ENCODE data around the gene CRIP2.

Gene CRIP2

DNA sequence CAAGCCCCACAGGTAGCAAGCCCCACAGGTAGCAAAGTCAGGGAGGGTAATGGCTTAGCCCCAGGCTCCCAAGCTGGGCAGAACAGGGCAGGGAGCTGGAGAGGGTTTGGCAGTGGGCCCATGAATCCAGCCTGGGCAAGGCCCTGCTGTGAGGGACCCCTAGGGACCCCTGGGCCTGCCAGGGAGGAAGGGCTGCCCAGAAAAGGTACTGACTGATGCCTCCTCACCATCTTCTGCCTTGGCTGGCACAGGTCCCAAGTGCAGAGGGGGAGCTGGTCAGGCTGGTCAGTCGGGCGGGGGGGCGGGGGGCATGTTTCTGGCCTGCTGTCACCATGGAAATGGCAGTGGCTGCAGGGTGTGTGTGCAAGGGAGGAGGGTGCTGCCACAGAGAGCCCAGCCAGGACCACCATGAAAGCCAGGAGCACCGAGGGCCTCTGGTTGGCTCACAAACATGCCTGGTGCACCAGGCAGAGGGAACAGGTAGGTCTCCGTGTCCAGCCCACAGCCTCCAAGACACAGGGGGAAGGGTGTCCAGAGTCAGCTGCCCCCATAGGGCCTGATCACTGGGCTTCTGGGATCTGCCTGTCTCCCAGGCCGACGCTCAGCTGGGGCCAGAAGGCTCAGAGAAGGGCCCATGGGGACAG, 1.5 kb upstream of the CRIP2 start:
- H3K27ac Mint-ChIP-seq, result peak overlapping the region; percentile 7
- H3K4me1 Mint-ChIP-seq (ENCODE audit: low read depth), result peaks cover 31% of the 10 kb centered on the region

GRCh38 chr14:105473677-105474482, 741 bp upstream of the CRIP2 start:
- Mint-ChIP-seq H3K27ac (no peak overlapping the region), H3K4me1 (ENCODE audit: low read depth) (peaks cover 31% of the 10 kb centered on the region), H3K4me3 (peak overlapping the region; percentile 78), H3K9me3 (peaks cover 9% of the 10 kb centered on the region), H3K36me3 (ENCODE audit: low read depth) (peaks cover 26% of the 10 kb centered on the region), H3K27me3 (peaks cover 50% of the 10 kb centered on the region)
- intact Hi-C loops (cut with micrococcal nuclease), result loop anchor here (2.0 kb wide), 1 partner anchor 17 kb away; the partner anchor contains the start of gene TEDC1

More for the DNA sequence above, 1.5 kb upstream of the CRIP2 start:
- peaks cover 49% of the 10 kb centered on the region for H3K27me3 Mint-ChIP-seq
- intact Hi-C loops (cut with micrococcal nuclease), result no loop called here
- peaks cover 9% of the 10 kb centered on the region for H3K9me3 Mint-ChIP-seq
- peaks cover 33% of the 10 kb centered on the region for H3K36me3 Mint-ChIP-seq (ENCODE audit: low read depth)
- peak overlapping the region; percentile 78 for H3K4me3 Mint-ChIP-seq

DNA sequence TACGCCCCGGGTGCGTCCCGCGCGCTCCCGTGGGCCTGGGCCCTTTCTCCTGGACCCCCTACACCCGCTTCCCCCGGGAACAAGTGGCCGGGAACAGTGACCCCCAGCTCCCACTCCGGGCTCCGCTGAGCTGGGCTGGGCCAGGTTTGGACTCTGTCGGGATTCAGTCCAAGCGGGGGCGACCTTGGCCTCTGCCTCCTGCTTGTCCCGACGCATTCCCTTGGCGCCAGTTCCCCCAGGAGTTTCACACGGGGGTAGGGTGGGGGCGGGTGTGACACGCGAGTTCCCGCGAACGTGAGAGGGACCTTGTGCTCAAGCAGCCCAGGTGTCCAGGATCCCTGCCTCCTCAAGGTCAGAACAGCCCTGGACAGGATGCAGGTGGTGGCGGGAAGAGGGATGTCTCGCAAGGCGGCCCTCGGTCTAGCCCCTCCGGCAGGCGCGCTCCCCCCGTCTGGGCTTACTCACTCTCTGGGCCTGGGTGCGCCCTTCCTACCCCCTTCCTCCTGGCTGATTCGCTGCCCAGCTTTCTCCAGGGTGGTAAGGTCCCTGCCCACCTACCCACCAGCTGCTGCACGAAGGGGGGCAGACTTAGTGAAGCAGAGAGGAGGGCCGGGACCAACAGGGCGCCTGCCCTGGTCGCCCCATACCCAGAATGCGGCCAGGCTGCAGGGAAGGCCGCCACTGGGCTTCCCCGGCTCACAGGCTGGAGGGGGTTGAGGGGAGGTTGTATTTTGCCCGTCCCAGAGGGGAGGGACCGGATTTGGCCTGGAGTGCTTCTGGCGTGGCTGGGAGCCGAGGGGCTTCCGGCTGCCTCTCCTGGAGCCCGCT, 862 bp downstream of the CRIP2 start:
- Mint-ChIP-seq H3K4me1 (ENCODE audit: low read depth) (peaks cover 41% of the 10 kb centered on the region), H3K27me3 (peaks cover 64% of the 10 kb centered on the region), H3K36me3 (ENCODE audit: low read depth) (peaks cover 11% of the 10 kb centered on the region), H3K4me3 (no peak overlapping the region), H3K9me3 (peaks cover 9% of the 10 kb centered on the region), H3K27ac (no peak overlapping the region)
- intact Hi-C loops (cut with micrococcal nuclease), result loop anchor here (2.0 kb wide), 1 partner anchor 15 kb away; the partner anchor contains the start of gene TEDC1

- peaks cover 9% of the 10 kb centered on the region for H3K9me3 Mint-ChIP-seq
- peaks cover 49% of the 10 kb centered on the region for H3K4me1 Mint-ChIP-seq (ENCODE audit: low read depth)
- intact Hi-C loops (cut with micrococcal nuclease), result no loop called here
- H3K4me3 Mint-ChIP-seq, result no peak overlapping the region
- H3K27me3 Mint-ChIP-seq, result peaks cover 68% of the 10 kb centered on the region
- H3K36me3 Mint-ChIP-seq (ENCODE audit: low read depth), result peaks cover 6% of the 10 kb centered on the region
- no peak overlapping the region for H3K27ac Mint-ChIP-seq
These were observed 1.6 kb downstream of the CRIP2 start for GRCh38 chr14:105476097-105476830.

DNA sequence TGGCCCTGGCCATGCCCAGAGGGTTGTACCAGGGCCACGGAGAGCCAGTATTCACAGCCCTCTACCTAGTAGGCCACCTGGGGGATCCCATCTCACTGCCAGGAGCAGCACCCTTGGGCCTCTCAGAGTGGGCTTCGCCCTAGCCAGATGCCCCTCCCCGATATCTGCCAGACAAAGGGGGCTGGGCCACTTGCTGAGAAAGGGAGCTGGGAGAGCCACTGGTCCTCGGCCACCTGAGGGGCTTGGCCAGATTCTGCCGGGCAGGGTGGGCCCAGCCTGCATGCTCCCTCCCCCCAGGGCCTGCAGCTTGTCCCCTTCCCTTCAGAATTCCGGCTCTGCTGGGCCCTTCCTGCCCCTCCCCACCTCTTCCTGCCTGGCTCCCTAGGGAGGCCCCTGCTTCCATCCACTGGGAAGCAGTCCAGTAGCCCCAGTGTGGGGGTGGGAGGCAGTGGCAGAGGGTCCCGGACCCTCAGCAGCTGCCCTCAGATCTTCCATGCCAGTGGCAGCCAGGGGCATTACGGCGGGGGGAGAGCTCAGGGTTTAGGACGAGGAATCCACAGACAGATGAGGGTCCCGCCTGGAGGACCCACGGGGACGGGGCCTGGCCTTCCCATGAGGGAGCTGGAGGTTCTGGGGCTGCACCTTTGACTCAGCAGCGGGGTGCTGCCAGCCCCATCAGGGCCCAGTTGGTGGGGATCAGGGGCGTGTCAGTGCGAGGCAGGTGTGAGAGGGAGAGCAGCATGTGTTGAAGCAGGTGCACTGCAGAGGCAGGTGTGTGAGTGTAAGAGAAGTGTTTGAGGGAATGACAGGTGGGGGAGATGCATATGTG, 2.4 kb downstream of the CRIP2 start:
- Mint-ChIP-seq H3K27ac (peak overlapping the region; percentile 47), H3K4me3 (no peak overlapping the region), H3K4me1 (ENCODE audit: low read depth) (peaks cover 55% of the 10 kb centered on the region), H3K9me3 (peaks cover 9% of the 10 kb centered on the region), H3K36me3 (ENCODE audit: low read depth) (peaks cover 6% of the 10 kb centered on the region), H3K27me3 (peaks cover 64% of the 10 kb centered on the region)
- intact Hi-C loops (cut with micrococcal nuclease), result no loop called here

- H3K4me1 Mint-ChIP-seq (ENCODE audit: low read depth), result peaks cover 63% of the 10 kb centered on the region
- peaks cover 9% of the 10 kb centered on the region for H3K9me3 Mint-ChIP-seq
- H3K4me3 Mint-ChIP-seq, result no peak overlapping the region
- H3K36me3 Mint-ChIP-seq (ENCODE audit: low read depth), result peaks cover 6% of the 10 kb centered on the region
- H3K27me3 Mint-ChIP-seq, result peaks cover 59% of the 10 kb centered on the region
- intact Hi-C loops (cut with micrococcal nuclease), result no loop called here
- H3K27ac Mint-ChIP-seq, result peak overlapping the region; percentile 47
These were observed 3.2 kb downstream of the CRIP2 start for GRCh38 chr14:105477660-105478397.

DNA sequence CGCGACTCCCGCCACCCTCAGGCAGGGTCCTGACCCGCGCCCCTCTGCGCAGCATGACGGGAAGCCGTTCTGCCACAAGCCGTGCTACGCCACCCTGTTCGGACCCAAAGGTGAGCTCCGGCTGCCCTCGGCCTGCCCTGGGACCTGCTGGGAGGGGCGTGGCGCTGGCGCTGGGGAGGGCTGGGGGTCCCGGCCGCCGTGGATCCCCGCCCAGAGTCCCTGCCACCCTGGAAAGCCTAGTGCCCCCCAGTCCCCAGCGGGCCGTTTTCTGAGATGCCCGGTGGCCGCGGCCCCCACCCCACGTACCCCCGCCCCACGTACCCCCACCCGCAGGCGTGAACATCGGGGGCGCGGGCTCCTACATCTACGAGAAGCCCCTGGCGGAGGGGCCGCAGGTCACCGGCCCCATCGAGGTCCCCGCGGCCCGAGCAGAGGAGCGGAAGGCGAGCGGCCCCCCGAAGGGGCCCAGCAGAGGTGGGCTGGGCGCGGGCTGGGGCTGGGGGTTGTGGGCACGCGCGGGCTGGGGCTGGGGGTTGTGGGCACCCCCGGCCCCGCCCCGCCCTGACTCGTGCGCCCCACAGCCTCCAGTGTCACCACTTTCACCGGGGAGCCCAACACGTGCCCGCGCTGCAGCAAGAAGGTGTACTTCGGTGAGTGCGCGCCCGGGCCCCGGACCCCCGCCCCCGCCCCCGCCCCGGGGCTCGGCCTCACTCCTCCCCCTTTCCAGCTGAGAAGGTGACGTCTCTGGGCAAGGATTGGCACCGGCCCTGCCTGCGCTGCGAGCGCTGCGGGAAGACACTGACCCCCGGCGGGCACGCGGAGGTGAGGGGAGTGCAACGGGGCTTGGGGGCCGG, 4.0 kb downstream of the CRIP2 start:
- H3K9me3 Mint-ChIP-seq, result peaks cover 9% of the 10 kb centered on the region
- H3K4me1 Mint-ChIP-seq (ENCODE audit: low read depth), result peaks cover 67% of the 10 kb centered on the region
- no peak overlapping the region for H3K27ac Mint-ChIP-seq
- peaks cover 59% of the 10 kb centered on the region for H3K27me3 Mint-ChIP-seq
- intact Hi-C loops (cut with micrococcal nuclease), result no loop called here
- H3K36me3 Mint-ChIP-seq (ENCODE audit: low read depth), result peaks cover 6% of the 10 kb centered on the region
- no peak overlapping the region for H3K4me3 Mint-ChIP-seq

DNA sequence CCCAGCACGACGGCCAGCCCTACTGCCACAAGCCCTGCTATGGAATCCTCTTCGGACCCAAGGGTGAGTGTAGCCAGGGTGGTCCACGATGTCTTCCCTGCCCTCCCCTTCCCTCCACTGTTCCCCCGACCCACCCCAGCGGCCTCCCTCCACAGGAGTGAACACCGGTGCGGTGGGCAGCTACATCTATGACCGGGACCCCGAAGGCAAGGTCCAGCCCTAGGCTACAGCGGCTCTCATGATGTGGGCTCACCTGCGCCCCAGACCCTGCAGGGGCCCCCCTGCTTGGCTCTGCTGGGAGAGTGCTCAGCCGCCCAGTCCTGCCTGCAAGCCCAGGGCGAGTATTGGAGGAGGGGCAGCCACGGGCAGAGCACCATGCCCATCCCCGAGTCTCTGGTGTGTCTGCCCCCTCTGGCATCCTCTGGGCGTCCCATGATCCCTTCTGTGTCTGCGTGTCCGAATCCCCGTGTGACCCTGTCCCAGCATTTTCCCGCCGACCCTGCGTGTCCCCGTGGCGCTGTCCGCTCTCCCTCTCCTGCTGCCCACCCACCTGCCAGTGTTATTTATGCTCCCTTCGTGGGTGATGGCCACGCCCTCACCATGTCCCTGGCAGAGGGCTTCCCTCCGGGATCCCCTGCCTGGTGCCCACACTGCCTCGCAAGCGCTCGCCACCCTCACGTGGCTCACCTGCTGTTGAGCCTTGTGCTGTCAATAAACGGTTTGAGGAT, 5.0 kb downstream of the CRIP2 start:
- H3K27ac Mint-ChIP-seq, result peak overlapping the region; percentile 100

GRCh38 chr14:105480199-105480746, 5.7 kb downstream of the CRIP2 start:
- peaks cover 6% of the 10 kb centered on the region for H3K36me3 Mint-ChIP-seq (ENCODE audit: low read depth)
- peak overlapping the region; percentile 20 for H3K4me3 Mint-ChIP-seq
- peaks cover 76% of the 10 kb centered on the region for H3K4me1 Mint-ChIP-seq (ENCODE audit: low read depth)
- H3K27me3 Mint-ChIP-seq, result peaks cover 68% of the 10 kb centered on the region
- peak overlapping the region; percentile 100 for H3K27ac Mint-ChIP-seq
- intact Hi-C loops (cut with micrococcal nuclease), result no loop called here
- H3K9me3 Mint-ChIP-seq, result peaks cover 9% of the 10 kb centered on the region

More for the DNA sequence above, 5.0 kb downstream of the CRIP2 start:
- H3K27me3 Mint-ChIP-seq, result peaks cover 63% of the 10 kb centered on the region
- peak overlapping the region; percentile 20 for H3K4me3 Mint-ChIP-seq
- peaks cover 9% of the 10 kb centered on the region for H3K9me3 Mint-ChIP-seq
- intact Hi-C loops (cut with micrococcal nuclease), result no loop called here
- H3K36me3 Mint-ChIP-seq (ENCODE audit: low read depth), result peaks cover 6% of the 10 kb centered on the region
- H3K4me1 Mint-ChIP-seq (ENCODE audit: low read depth), result peaks cover 70% of the 10 kb centered on the region

DNA sequence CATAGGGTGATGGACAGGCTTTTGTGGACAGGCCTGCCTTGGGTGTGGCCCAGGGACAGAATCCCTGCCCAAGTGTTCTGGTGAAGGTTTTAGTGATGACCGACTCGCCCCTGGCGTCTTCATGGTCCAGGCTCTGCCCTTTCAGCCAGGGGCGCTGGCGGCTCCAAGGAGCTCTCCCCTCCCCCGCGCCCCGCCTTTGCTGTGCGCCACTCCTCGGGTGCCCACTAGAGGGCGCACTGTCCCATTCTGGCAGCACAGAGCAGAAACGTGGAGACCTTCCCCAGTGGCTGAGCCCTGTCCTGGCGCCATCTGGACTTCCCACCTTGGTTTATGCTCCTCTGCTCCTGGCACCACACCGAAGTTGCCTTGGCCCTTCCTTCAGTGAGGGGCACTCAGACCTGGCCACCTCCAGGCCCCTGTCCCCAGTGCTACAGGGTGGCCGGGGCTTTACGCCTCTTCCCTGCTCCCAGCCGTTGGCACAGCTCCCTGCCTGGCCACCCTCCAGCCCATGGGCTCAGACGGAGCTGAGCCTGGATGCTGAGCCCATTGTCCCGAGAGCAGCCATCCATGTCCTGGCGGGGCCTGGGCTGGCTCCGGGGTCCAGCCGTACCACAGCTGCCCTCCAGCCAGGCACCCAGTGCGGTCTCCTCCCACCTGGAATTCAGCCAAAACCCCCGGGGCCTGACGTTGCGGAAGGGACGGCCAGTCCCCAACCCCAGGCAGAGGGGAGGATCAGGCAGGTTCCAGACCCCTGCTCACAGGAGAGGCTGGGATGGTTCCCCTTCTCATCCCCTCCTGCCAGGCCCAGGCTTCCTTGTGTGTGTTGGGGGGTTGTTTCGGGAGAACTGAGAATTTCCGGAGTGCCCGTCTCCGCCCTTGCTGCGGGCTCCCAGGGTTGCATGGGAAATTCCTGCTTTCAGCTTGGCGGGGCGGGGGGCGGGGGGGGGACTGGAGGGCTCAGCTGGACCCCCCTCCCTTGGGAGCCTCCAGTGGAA, 6.5 kb downstream of the CRIP2 start:
- Mint-ChIP-seq H3K4me3 (peak overlapping the region; percentile 85), H3K4me1 (ENCODE audit: low read depth) (peaks cover 78% of the 10 kb centered on the region)
- intact Hi-C loops (cut with micrococcal nuclease), result loop anchor here (1.0 kb wide), 1 partner anchor 9 kb away; no protein-coding TSS in a partner anchor

More for the DNA sequence above, 6.5 kb downstream of the CRIP2 start:
- Mint-ChIP-seq H3K27me3 (peaks cover 68% of the 10 kb centered on the region), H3K9me3 (peaks cover 9% of the 10 kb centered on the region), H3K27ac (peak overlapping the region; percentile 100), H3K36me3 (ENCODE audit: low read depth) (peaks cover 6% of the 10 kb centered on the region)

Data from dendritic cell treated with granulocyte-macrophage colony-stimulating factor and Interleukin-4, amounts not matched to agents 40 ng/mL and 50 ng/mL, for 4 days (primary cell).